NCI-H2107 (cell line): ENCODE results near the gene LCORL.
"Not testable (repeated sequence)": the region's sequence is repeated elsewhere in the genome, so short reads cannot be mapped to it uniquely, and the experiment has no call there.

Experiments
- DNase-seq: peaks from one replicate; lab custom pipeline; 2025; lab: John Stamatoyannopoulos, UW

LCORL gene

DNA sequence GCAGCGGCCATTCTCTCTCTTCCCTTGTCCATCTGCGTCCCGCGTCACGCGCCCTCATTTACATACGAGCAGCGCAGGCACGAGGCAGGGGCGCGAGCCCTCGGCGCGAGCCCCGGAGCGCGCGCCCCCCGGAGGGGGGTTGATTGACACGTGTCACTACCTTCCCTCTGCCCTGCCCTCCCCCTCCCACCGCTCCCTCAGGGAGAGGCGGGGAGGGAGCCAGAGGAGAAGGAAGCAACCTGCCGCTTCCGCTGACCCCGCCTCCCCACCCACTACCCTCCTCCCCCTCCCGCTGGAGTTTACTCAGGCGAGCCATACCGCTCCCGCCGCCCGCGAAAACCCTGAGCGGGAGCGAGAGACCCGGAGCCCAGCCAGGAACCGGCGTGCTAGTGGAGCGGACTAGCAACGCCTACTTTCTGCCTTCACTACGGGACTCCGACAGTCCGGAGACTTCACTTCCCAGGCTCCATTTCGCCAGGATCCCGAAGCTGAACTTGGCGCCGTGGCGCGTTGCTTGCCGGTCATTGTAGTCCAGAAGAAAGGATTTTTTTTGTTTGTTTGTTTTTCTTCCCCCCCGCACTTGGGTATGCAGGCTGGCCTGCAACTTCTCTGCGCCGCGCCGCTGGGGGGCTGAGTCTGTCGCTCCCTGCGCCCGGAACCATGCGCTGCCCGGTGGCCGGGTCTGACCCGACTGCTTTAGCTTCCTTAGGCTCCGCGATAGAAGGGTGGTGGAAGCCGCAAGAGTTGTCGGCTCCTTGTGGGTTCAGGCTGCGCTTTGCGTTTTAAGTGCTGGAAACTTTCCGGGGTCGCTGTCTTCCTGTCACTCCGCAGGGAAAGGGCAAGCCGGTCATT, at the start of gene LCORL:
Gene LCORL, minus strand, starts transcription at position 36 of the 852 bp plus-strand sequence. Its CDS starts 4 bp downstream, at position 32.
- DNase-seq = peak; percentile 78

DNA sequence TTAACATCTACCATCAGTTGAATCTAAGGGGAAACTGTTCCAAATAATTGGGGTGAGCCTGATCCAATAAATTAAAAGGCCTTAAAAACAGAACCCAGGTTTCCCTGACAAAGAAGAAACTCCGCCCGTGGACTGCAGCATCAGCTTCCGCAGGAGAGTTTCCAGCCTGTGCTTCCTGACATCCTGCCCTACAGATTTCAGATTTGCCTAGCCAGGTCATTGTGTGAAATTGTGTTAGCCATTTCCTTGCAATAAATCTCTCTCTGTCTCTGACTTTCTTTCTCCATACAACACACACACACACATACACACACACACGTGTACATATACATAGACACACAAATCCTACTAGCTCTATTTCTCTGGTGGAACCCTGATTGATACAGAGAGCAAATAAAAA, 48.3 kb upstream of the LCORL start:
- DNase-seq = no peak

DNA sequence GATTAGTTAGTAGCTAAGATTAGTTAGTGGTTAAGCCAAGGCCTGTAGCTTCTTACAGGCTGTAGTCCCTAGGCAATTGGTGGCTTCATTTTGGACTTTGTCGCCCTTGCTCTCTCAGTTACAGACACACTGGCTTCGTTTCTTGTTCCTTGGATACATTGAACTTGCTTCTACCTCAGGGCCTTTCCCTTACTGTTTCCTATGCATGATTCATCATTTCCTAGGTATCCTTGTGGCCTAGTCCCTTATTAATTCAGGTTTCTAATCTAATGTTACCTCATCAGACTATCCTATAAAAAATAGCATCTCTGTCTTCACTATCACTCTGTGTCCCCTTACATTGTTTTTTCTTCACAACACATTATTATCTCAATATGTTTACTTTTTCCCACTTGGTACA, 45.5 kb upstream of the LCORL start:
- DNase-seq = no peak

DNA sequence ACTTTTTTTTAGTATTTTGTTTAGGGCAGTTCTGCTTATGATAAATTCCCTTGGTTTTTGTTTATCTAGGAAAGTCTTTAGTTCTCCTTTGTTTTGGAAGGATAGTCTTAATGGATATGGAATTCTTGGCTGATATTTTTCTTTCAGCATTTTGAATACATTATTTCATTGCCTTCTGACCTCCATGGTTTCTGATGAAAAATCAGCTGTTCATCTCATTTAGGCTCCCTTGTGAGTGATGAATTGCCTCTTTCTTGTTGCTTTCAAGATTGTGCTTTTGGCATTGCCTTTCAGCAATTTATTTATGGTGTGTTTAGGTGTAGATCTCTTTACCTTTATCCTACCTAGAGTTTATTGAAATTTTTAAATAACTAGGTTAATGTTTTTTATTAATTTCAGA, 41.5 kb upstream of the LCORL start:
- DNase-seq = no peak

DNA sequence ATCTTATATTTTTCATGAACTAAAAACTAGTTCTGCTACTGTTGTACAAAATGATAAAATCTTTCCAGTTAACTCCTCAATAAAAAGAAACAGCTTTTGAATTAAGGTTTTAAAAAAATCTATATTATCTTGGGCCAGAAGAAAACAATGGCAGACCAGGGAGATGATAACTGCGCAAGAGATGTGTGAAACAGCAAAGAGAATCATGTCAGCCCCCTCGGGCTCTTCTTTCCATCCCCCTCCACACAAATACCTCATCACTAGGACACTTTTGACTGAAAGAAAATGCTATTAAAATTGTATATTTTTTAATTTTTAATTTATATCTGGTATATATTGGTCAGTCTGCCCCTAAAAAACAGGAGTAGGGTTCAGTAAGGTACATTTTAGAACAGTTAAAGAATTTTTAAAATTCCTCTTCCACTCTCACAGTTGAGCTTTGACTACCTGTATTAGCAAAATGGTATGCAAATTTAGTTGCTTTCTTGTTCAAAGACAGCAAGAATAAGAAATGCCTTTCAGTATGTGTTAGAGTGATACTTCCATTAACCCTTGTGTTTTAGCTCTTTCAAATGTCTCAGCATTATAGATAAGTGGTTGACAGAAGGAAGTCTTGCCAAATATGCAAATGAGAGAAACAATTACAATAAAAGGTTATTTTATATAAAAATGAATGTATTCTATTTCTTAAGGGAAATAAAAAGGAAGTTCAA, 36.4 kb upstream of the LCORL start:
- no peak for DNase-seq

DNA sequence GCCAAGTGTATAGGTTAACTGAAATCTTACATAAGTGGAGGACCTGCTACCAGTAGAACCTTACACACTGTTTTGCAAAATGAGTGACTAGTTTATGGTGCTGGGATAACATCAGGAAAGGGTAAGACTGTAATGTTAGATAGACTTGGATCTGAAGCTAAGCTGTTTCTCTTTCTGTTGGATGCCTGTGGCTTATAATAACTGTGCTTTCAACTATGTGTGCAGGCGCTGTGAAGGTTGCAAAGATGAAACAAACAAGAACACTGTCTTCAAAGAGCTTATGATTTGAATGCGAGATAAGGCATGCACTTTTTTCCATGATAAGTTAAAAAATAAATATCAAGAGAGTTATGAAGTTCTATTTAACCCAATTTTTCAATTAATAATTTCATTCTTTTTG, 34.5 kb upstream of the LCORL start:
- no peak for DNase-seq

DNA sequence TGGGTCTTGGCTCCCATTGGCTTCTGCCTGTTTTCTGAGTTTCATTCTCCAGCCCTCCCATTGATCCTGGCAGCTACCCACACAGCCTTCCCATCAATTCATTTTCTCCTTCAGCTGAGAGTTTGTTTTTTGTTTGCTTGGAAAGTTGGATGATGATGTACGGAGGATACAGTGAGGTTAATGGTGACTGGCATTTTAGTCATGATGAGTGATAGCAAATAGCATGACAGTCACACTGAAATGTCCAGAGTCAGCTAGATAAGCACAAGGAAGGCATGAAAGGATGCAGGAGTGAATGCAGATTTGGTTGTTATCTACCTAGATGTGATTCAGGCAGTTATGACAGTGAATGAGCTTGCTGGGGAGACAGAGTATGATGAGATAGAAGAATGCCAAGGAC, 30.6 kb upstream of the LCORL start:
- DNase-seq = no peak

DNA sequence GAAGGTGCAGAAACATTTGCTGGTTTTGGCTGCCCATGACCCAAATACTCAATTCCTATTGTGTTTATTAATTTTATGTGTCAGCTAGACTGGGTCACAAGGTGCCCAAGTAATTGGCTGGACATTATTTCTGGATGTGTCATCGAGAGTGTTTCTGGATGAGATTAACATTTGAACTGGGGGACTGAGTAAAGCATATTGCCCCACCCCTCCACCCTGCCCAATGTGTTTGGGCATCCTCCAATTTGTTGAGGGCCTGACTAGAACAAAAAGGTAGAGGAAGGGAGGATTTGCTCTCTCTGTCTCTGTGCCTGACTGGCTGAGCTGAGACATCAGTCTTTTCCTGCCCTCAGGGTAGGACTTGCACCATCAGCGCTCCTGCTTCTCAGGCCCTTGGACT, 29.7 kb upstream of the LCORL start:
- DNase-seq = no peak

DNA sequence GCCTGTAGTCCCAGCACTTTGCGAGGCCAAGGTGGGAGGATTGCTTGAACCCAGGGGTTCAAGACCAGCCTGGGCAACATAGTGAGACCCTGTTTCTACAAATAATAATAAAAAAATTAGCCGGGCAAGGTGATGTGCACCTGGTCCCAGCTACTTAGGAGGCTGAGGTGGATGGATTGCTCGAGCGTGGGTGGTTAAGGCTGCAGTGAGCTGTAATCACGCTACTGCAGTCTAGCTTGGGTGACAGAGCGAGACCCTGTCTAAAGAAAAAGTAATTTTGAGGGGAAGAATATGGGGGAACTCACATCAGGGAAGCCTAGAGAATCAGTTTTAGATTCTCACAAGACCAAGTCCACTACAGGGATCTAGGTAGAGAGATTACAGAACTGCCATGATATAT, 28.9 kb upstream of the LCORL start:
- DNase-seq = no peak

DNA sequence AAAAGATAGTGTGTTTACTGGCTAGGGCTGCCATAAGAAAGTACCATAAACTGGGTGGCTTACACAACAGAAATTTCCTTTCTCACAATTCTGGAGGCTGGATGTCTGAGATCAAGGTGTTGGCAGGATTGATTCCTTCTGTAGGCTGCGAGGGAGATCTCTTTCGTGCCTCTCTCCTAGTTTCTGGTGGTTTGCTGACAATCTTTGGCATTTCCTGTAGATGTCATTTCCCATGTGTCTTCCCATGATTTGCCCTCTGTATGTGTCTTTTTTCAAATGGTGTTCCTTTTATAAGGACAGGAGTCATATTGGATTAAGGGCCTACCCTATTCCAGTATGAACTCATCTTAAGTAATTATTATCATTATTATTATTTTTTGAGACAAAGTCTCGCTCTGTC, 27.9 kb upstream of the LCORL start:
- no peak for DNase-seq

DNA sequence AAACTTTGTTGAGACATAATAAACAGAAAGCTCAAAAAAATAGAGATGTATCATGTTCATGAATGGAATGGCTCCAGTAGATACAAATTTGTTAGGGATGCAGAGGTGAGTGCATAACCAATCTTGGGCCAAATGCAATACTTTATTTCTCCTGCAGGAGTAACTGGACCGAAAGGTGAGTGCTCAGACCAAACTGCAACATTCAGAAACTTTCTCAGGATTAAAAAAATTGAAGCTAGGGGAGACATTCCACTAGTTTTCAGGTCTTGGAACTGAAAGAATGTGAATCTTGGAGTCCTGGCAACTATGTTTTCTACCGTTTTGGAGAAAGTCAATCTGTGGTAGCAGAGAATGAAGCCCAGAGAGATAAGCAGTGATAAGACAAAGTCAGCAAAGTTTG, 21.2 kb upstream of the LCORL start:
- DNase-seq = no peak

DNA sequence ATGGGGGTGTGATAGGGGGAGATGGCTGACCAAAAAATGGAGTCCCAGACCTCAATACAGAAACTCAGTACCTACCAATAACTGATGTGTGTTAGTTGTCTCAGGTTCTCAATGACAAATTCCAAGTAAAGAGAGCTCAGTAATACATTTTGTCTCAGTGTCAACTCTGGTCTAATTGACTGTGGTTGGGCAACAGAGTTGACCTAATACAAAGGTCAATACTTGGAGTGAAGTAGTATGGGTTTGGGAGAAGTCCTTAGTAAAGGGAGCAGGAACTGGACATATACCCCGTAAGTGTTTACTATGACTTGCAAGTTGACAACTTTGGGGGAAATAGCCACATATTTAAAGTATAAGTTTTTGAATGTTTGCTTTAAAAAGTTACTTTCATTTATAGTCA, 20.5 kb upstream of the LCORL start:
- no peak for DNase-seq

DNA sequence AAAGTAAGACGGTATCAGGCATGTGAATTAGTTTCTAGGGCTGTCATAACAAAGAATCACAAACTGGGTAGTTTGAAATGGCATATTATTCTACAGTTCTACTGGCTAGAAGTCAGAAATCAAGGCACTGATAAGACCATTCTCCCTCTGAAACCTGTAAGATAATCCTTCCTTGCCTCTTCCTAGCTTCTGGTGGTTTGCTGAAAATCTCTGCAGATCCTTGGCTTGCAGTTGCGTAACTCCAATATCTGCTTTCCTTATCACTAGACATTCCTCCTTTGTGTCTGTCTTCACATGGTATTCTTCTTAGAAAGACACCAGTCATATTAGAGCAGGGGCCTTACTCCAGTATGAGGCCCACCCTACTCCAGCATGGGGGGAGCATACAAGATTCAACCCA, 19.6 kb upstream of the LCORL start:
- DNase-seq = no peak

DNA sequence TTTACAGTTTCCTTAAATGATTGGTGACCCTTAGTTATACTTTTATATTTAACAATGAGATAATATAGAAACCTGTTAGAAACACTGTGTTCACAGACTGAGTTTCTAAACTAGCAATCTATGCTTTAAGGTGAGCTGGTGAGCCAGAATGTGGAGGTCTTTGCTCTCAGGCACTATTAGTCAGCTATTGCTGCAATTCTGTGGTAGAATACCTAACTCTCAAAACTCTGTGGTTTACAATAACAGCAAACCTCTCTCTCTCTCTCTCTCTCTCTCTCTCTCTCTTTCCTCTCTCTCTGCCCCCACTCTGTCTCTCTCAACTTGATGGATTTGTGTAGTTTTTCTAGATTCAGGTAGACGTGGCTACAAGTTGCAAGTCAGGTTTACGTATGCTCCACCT, 17.6 kb upstream of the LCORL start:
- DNase-seq = no peak

DNA sequence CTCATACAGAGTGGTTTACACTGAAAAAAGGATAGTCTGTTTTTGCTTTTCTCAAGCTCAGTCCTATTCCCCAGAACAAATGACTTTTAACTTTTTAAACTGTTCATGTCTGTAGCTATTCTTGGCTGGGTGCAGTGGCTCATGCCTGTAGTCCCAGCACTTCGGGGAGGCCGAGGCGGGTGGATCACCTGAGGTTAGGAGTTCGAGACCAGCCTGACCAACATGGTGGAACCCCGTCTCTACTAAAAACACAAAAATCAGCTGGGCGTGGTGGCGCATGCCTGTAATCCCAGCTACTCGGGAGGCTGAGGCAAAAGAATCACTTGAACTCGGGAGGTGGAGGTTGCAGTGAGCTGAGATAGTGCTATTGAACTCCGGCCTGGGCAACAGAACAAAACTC, 14.8 kb upstream of the LCORL start:
- not testable (repeated sequence) for DNase-seq

DNA sequence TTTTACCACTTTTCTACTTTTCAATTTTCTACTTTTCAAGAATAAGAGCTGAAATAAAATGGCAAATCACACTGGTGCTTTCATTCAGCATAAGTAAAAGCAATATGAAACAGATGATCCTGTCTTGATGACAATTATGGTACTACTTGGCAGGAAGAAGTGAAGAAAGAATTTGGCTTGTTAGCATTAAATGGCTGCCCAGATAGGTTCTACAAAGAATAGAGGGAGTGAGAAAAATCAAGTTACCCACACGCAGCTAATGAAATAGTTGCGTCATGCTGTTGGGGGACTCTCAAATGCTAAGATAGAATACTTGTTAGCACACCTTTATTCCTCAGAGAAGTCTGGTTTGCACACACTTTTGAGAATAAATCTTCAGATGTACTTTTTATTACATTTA, 12.5 kb upstream of the LCORL start:
- DNase-seq = no peak

DNA sequence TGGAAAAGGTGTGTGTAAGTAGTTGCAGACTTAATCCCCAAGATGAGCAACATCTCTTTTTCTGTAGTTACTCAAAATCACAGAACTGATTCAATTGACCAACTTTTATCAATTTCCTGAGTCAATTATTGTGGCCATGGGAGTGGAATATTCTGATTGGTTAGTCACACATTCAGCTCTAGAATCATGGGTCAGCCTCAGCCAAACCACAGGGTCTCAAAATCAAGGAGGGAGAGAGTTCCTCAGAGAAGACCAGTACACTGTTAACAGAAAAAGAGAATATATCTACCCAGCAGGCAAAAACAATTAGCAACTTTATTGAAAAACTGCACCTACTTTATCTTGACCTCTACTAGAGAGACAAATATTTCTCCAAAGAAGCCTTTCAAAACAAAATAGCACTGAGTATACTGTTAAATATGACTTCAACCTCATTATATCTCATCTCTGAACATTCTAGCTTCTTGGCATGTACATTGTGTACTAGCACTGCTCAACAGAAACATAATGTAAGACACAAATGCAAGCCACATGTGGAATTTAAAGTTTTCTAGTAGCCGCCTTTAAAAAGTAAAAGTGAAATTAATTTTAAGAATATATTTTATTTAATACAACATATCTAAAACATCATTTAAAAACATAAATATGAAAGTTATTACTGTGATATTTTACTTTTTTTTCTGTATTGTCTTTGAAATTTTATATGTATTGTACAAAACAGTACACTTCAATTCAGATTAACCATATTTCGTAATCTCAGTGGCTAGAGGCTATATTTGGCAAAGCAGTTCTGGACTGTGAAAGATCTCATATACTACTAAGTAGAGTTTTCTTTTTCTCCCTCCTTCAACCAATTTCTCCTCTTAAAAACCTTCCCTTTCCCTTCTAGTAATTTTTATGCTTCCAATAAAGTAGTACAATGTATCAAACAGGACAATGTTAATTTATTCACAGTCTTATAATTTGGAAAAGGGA, 11.8 kb upstream of the LCORL start:
- DNase-seq = no peak

DNA sequence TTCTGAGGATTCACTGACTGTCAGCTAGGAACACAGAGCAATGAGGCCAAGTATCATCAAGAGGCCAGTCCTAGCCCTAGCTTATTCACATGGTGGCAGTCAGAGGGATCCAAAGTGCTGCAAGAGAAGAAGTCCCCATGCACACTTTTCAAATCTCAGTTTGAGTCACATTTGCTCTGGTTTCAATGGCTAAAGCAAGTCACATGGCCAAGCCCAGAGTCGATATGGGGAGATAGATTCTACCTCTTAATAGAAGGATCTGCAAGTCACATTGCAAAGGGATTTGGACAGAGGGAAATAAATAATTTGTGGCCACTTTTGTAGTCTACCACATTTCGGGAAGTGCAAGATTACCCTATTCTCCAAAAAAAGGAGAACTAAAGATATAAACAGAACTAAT, 3.7 kb upstream of the LCORL start:
- DNase-seq = no peak

DNA sequence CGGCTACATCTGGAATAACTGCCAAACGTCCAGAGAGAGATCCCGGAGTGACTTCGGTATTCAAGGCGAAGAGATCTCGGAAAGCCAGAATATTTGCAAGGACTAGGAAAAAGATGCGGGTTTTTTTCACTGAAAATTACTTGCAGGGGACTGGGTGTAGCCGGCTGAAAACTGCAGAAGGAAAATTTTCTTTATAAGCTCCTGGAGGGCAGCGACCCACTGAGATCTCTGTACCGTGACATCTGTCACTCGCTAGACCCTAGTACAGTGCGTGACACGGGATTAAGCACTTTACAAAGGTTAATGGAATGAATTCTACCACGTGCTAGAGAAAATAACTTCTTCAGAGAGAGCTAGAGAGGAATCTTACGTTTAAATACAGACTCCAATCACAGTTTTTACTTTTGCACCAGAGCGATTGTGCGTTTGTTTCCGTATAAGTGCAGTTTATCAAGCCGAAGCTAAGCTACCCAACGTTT, 1.1 kb upstream of the LCORL start:
- DNase-seq = no peak

DNA sequence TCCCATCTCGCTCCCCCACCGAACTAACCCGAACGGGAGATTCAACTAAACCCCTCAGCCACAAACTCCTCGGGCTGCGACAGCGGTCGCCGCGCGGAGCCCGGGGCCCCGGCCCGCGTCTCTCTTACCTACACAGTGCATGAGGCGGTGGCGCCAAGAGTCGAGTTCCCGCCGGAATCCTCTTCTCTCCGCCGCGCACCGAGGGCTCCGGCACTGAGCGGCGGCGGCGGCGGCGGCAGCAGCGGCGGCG, 160 bp downstream of the LCORL start:
- DNase-seq = no peak

DNA sequence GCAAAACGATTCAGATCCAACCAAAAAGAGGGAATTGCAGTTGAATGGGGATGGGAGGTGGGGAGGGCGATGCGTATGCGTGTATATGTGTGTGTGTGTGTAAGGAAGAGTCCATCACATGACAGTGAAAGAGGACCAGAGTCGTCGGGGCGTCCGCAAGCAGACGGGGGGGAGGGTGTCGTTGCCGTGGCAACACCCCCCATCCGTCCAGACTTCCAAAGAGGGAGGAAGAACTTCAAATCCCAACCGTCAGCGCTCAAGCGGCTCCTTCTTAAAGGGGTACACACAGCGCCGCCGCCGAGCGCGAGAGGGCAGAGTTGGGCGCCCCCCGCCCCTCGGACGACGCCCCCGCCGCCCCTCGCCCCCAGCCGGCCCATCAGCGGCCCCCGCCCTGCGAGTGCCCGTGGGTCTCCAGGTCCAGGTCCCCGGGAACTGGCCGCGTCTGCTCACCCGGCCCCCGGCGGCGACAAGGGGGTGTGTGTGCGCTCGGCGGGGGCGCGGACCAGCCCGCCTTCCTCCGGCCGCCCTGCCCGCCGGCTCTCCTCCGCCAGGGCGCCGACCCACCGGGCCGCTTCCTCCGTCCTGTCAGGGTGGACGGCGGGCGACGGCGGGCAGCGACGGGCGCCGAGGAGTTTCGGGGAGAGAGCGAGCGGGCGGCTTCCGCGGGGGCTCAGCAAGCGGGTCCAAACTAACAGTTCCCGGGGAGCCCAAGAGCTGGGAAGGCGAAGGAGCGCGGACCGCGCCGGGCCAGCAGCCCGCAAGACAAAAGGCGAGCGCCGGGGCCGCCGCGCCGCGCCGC, 685 bp downstream of the LCORL start:
- DNase-seq = no peak
